ENCODE results near the gene SLC6A6. TPM values are rescaled to one million over a fixed set of nuclear protein-coding genes. Genes with fewer than 3 reads are reported as not detected.

Gene SLC6A6
- total and polyA plus RNA-seq, 2 donors (not counting 1 experiment from before 2014, with no cell fraction given): 8.9 to 24.0 TPM

DNA sequence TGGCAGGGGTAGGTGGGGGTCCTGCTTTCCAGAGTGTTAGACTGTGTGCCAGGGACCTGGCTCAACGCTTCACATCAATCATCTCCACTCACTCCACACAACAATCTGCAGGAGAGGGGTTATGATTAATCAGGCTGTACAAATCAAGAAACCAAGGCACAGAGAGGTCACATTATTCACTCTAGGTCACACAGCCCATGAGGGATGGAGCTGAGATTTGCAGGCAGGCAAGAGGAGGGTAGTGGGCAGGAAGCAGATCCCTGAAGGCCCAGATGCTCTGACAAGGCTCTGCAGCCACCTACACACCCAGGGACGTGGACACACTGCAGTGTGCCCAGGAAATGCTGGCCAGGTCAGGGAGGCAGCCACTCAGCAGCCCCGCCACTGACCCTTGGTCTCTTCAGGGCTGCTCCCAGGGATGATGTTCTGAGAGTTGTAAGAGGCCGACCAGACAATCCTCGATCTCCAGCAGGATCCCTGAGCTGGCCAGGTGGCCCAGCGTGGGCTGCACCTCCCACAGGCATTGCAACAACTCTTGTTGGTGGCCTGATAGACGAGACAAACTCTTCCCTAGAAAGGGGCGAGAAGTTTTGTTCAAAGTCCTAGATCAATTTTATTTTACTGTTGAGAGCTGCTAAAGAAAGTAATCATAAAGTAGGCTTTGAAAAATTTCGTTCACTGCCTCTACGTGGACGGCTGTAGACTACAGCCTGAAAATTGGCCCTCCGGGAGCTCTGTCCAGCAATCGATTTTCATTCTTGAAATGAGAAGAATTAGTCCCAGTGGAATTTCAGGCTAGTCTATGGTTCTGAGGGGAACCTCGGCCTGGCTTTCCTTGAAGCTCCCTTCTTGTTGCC, 4.2 kb upstream of the SLC6A6 start:
- H3K9ac ChIP-seq (ENCODE audit: insufficient read depth, low read length): no peak overlapping the region
- no peaks in the 10 kb centered on the region for H3K27me3 ChIP-seq (ENCODE audit: control insufficient read depth, insufficient read depth, low read length)
- DNase-seq (ENCODE audit: low read depth in 2 of 2): no peak
- TF ChIP-seq EZH2 (IDR thresholded peaks at IDR 0.05; ENCODE audit: low read length, missing control alignments): no peak
- no peaks in the 10 kb centered on the region for H3K9me3 ChIP-seq (ENCODE audit: control insufficient read depth, insufficient read depth, low read depth, low read length)
- H4K20me1 ChIP-seq (ENCODE audit: control insufficient read depth, extremely low read depth, insufficient read depth, low read length): no peaks in the 10 kb centered on the region
- no peak overlapping the region for H3K27ac ChIP-seq (ENCODE audit: insufficient read depth, low read length)
- H3K36me3 ChIP-seq (ENCODE audit: control insufficient read depth, insufficient read depth, low read length): no peaks in the 10 kb centered on the region
- no peak overlapping the region for H2AFZ ChIP-seq (ENCODE audit: low read length)
- H3K79me2 ChIP-seq (ENCODE audit: control insufficient read depth, insufficient read depth, low read length): peaks cover under 1% of the 10 kb centered on the region
- H3K4me3 ChIP-seq (replicated peaks in 1 of 4; ENCODE audit: control extremely low read depth in 1 of 4, insufficient read depth in 1 of 4, low read depth in 3 of 4, low read length in 4 of 4): no peak overlapping the region
- H3K4me2 ChIP-seq (ENCODE audit: extremely low read depth, insufficient read depth, low read length): no peak overlapping the region
- no peaks in the 10 kb centered on the region for H3K4me1 ChIP-seq (ENCODE audit: control insufficient read depth, extremely low read depth, insufficient read depth, low read length)

DNA sequence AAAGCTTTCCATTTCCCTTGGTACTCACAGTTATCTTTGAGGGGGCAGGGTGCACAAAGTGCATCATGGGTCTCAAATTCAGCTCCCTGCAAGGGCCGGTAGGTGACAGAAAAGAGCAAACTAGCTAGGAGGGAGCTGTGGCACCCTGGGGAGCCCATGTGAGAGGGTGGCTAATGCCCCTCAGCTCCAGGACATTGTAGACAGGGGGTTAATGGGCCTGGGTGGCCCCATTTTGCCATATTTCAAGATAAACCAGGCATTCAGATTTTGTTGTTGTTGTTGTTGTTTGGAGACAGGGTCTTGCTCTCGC, 3.7 kb upstream of the SLC6A6 start:
- peaks cover 7% of the 10 kb centered on the region for H3K79me2 ChIP-seq (ENCODE audit: control insufficient read depth, insufficient read depth, low read length)
- peaks cover 4% of the 10 kb centered on the region for H3K4me1 ChIP-seq (ENCODE audit: control insufficient read depth, extremely low read depth, insufficient read depth, low read length)
- no peak overlapping the region for H3K27ac ChIP-seq (ENCODE audit: insufficient read depth, low read length)
- no peak overlapping the region for H3K9ac ChIP-seq (ENCODE audit: insufficient read depth, low read length)
- H3K27me3 ChIP-seq (ENCODE audit: control insufficient read depth, insufficient read depth, low read length): no peaks in the 10 kb centered on the region
- no peak for DNase-seq (ENCODE audit: low read depth in 2 of 2)
- TF ChIP-seq CTCF (conservative IDR thresholded peaks at IDR 0.05 in 1 of 2, IDR thresholded peaks at IDR 0.05 in 1 of 2; ENCODE audit: low read depth in 1 of 2, low read length in 2 of 2) (no peak), EZH2 (IDR thresholded peaks at IDR 0.05; ENCODE audit: low read length, missing control alignments) (no peak)
- no peaks in the 10 kb centered on the region for H3K9me3 ChIP-seq (ENCODE audit: control insufficient read depth, insufficient read depth, low read depth, low read length)
- H4K20me1 ChIP-seq (ENCODE audit: control insufficient read depth, extremely low read depth, insufficient read depth, low read length): no peaks in the 10 kb centered on the region
- no peaks in the 10 kb centered on the region for H3K36me3 ChIP-seq (ENCODE audit: control insufficient read depth, insufficient read depth, low read length)
- H3K4me3 ChIP-seq (replicated peaks in 1 of 4; ENCODE audit: control extremely low read depth in 1 of 4, insufficient read depth in 1 of 4, low read depth in 3 of 4, low read length in 4 of 4): no peak overlapping the region
- H2AFZ ChIP-seq (ENCODE audit: low read length): no peak overlapping the region
- H3K4me2 ChIP-seq (ENCODE audit: extremely low read depth, insufficient read depth, low read length): no peak overlapping the region

DNA sequence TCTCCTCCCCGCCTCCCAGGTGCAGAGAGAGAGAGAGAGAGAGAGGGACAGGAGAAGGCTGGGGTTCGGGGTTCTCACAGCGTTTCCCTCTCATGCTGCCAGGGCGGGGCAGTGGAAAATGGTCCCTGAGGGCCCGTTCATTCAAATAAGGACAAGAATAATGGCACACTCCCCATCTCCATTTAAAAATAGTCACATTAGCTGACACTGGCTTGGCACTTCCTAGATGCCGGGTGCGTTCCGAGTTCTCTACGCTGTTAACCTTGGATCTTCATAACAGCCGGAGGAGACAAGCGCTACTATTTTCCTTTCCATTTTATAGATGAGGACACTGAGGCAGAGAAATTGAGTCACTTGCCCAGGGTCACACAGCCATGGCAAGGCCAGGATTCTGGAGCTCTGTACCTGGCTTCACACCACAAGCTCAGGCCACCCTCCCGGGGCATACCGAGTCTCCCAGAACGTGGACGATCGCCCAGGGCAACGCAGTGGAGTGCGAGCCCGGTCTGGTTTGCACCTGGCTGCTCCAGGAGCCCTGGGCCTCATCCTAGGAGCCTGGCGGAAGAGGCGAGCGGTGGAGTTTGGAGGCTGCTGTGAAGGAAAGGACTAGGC, 608 bp upstream of the SLC6A6 start:
- Histone ChIP-seq H3K4me2 (ENCODE audit: extremely low read depth, insufficient read depth, low read length) (peak overlapping the region; percentile 5), H4K20me1 (ENCODE audit: control insufficient read depth, extremely low read depth, insufficient read depth, low read length) (no peaks in the 10 kb centered on the region), H3K4me1 (ENCODE audit: control insufficient read depth, extremely low read depth, insufficient read depth, low read length) (peaks cover 6% of the 10 kb centered on the region), H3K4me3 (replicated peaks in 1 of 4; ENCODE audit: control extremely low read depth in 1 of 4, insufficient read depth in 1 of 4, low read depth in 3 of 4, low read length in 4 of 4) (peak overlapping the region in 1 of 4 experiments; percentile 83), H3K27ac (ENCODE audit: insufficient read depth, low read length) (no peak overlapping the region), H3K9ac (ENCODE audit: insufficient read depth, low read length) (no peak overlapping the region), H3K36me3 (ENCODE audit: control insufficient read depth, insufficient read depth, low read length) (no peaks in the 10 kb centered on the region), H2AFZ (ENCODE audit: low read length) (no peak overlapping the region), H3K9me3 (ENCODE audit: control insufficient read depth, insufficient read depth, low read depth, low read length) (no peaks in the 10 kb centered on the region), H3K27me3 (ENCODE audit: control insufficient read depth, insufficient read depth, low read length) (no peaks in the 10 kb centered on the region), H3K79me2 (ENCODE audit: control insufficient read depth, insufficient read depth, low read length) (peaks cover 28% of the 10 kb centered on the region)
- TF ChIP-seq EZH2 (IDR thresholded peaks at IDR 0.05; ENCODE audit: low read length, missing control alignments) (no peak), CTCF (conservative IDR thresholded peaks at IDR 0.05 in 1 of 2, IDR thresholded peaks at IDR 0.05 in 1 of 2; ENCODE audit: low read depth in 1 of 2, low read length in 2 of 2) (peak in 1 of 2 donors; percentile 27)
- no peak for DNase-seq (ENCODE audit: low read depth in 2 of 2)
